Stomach (tissue), 9 donors: ENCODE results near the gene CENPX. TPM values are rescaled to one million over a fixed set of nuclear protein-coding genes. Genes with fewer than 3 reads are reported as not detected.

ENCODE experiments used
- DNase-seq, 2 donors: peaks; one replicate each; pipeline versions ENCODE4 v3.0.0 to v3.0.0-alpha.2; 2013 to 2019
- H3K27ac ChIP-seq, 5 donors: fragments of 200-600 bp in 4 of 5; sonication (generic) in 4 of 5; one replicate each; pipeline ENCODE4 v1.5.1; 2013 to 2019; ENCODE audit warnings: mild to moderate bottlenecking in 1 of 5, moderate library complexity in 1 of 5
- H3K27me3 ChIP-seq, 3 donors: fragments of 200-600 bp; sonication (generic); one replicate each; pipeline ENCODE4 v1.5.1; 2017 to 2019; ENCODE audit warnings: mixed run types in 1 of 3
- H3K36me3 ChIP-seq, 4 donors: fragments of 200-600 bp; sonication (generic); 1 replicate in 3 of 4; 2 replicates in 1 of 4; pipeline ENCODE4 v1.5.1; 2016 to 2019
- H3K4me1 ChIP-seq, 4 donors: fragments of 200-600 bp; sonication (generic); one replicate each; pipeline ENCODE4 v1.5.1; 2016 to 2019
- H3K4me3 ChIP-seq, 4 donors: fragments of 200-600 bp; sonication (generic) in 3 of 4; one replicate each; pipeline ENCODE4 v1.5.1; 2016 to 2019; ENCODE audit warnings: mild to moderate bottlenecking in 1 of 4
- H3K9me3 ChIP-seq, 4 donors: fragments of 200-600 bp; sonication (generic); one replicate each; pipeline ENCODE4 v1.5.1; 2016 to 2019
- EP300 ChIP-seq: sonication (generic); formaldehyde crosslinking; IDR thresholded peaks from one replicate; pipeline ENCODE4 v1.6.1; 2017; ENCODE audit warnings: antibody characterized with exemption
- POLR2A ChIP-seq, 4 donors: fragments of 450-650 bp; IDR thresholded peaks; one replicate each; pipeline ENCODE4 v1.6.1; 2016; ENCODE audit warnings: antibody characterized with exemption in 4 of 4, control low read depth in 2 of 4, mild to moderate bottlenecking in 1 of 4, moderate library complexity in 1 of 4
- POLR2AphosphoS5 ChIP-seq, 3 donors: sonication (generic); formaldehyde crosslinking; IDR thresholded peaks; one replicate each; pipeline ENCODE4 v1.6.1; 2016; ENCODE audit warnings: antibody characterized with exemption in 3 of 3
- WGBS, 5 donors: extraction: QIAGEN DNeasy Blood & Tissue Kit in 3 of 5; methylation state at CpG; one replicate each; pipeline versions ENCODE4 v1.1.5 to v1.1.7; 2013 to 2018; 5-methylcytosine and 5-hydroxymethylcytosine counted together
- intact Hi-C: fragments of 100-400 bp; cut with DNase I; formaldehyde crosslinking; loops from one replicate; pipeline ENCODE4 v1.15.1; 2023; ENCODE audit warnings: low total_unique reads
- polyA plus RNA-seq, 3 donors: library from polyadenylated mRNA; stranded (reverse); fragments of 200-250 nt; gene quantifications; one replicate each; pipeline ENCODE4 v1.2.3, GENCODE V29; 2013
- total RNA-seq, 5 donors: library from RNA; depleted of rRNA; stranded (reverse); fragments of >200 nt; gene quantifications; one replicate each; pipeline versions ENCODE4 v1.1.0 to v1.2.3, GENCODE V29; 2014 to 2016
- TF ChIP-seq, protein P1 (sequence below), 7 experiments: fragments of 450-650 bp in 4 of 7; fragments of 200-600 bp in 3 of 7; sonication (generic) in 3 of 7; IDR thresholded peaks; one replicate each; pipeline ENCODE4 v1.5.1; 2016 to 2019; ENCODE audit warnings: antibody characterized with exemption in 7 of 7, control low read depth in 2 of 7, mild to moderate bottlenecking in 1 of 7
- donor health status: healthy with polysubstance abuse.
- donor health status: Bipolar disorder and iron deficiency.
- donor health status: healthy.

Gene CENPX
- total and polyA plus RNA-seq, 8 donors: 22.0 to 231 (median 151) TPM

- no peak for DNase-seq
- Histone ChIP-seq H3K4me1 (peaks cover 18 to 34% (median 25%) of the 10 kb centered on the region in 4 donors), H3K27ac (no peak overlapping the region), H3K9me3 (no peaks in the 10 kb centered on the region), H3K27me3 (no peaks in the 10 kb centered on the region), H3K4me3 (no peak overlapping the region), H3K36me3 (peaks cover 63 to 81% (median 79%) of the 10 kb centered on the region in 4 donors)
- intact Hi-C loops: no loop called here
- TF ChIP-seq POLR2AphosphoS5 (IDR thresholded peaks at IDR 0.05) (no peak), EP300 (no peak), POLR2A (IDR thresholded peaks at IDR 0.05) (no peak)
- TF ChIP-seq, protein P1, sequence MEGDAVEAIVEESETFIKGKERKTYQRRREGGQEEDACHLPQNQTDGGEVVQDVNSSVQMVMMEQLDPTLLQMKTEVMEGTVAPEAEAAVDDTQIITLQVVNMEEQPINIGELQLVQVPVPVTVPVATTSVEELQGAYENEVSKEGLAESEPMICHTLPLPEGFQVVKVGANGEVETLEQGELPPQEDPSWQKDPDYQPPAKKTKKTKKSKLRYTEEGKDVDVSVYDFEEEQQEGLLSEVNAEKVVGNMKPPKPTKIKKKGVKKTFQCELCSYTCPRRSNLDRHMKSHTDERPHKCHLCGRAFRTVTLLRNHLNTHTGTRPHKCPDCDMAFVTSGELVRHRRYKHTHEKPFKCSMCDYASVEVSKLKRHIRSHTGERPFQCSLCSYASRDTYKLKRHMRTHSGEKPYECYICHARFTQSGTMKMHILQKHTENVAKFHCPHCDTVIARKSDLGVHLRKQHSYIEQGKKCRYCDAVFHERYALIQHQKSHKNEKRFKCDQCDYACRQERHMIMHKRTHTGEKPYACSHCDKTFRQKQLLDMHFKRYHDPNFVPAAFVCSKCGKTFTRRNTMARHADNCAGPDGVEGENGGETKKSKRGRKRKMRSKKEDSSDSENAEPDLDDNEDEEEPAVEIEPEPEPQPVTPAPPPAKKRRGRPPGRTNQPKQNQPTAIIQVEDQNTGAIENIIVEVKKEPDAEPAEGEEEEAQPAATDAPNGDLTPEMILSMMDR (IDR thresholded peaks at IDR 0.05): no peak
- 84 to 89% (median 89%) methylated on average over 17 to 28 of the region's 28 CpGs for WGBS, 5 donors
Measured at GRCh38 chr17:82055965-82056728, 33.5 kb upstream of the CENPX start.

GRCh38 chr17:82055023-82055964, 32.6 kb upstream of the CENPX start:
- no peak for TF ChIP-seq EP300
- TF ChIP-seq POLR2A (IDR thresholded peaks at IDR 0.05): no peak
- TF ChIP-seq, protein P1 (IDR thresholded peaks at IDR 0.05): no peak
- no peak for TF ChIP-seq POLR2AphosphoS5 (IDR thresholded peaks at IDR 0.05)
- peaks cover 54 to 72% (median 70%) of the 10 kb centered on the region in 4 donors for H3K36me3 ChIP-seq
- intact Hi-C loops: no loop called here
- no peak for DNase-seq
- no peaks in the 10 kb centered on the region for H3K9me3 ChIP-seq
- WGBS, 5 donors: 76 to 85% (median 77%) methylated on average over 10 to 26 of the region's 26 CpGs
- no peaks in the 10 kb centered on the region for H3K27me3 ChIP-seq
- no peak overlapping the region for H3K27ac ChIP-seq
- H3K4me3 ChIP-seq: no peak overlapping the region
- peaks cover 25 to 42% (median 33%) of the 10 kb centered on the region in 4 donors for H3K4me1 ChIP-seq

DNA sequence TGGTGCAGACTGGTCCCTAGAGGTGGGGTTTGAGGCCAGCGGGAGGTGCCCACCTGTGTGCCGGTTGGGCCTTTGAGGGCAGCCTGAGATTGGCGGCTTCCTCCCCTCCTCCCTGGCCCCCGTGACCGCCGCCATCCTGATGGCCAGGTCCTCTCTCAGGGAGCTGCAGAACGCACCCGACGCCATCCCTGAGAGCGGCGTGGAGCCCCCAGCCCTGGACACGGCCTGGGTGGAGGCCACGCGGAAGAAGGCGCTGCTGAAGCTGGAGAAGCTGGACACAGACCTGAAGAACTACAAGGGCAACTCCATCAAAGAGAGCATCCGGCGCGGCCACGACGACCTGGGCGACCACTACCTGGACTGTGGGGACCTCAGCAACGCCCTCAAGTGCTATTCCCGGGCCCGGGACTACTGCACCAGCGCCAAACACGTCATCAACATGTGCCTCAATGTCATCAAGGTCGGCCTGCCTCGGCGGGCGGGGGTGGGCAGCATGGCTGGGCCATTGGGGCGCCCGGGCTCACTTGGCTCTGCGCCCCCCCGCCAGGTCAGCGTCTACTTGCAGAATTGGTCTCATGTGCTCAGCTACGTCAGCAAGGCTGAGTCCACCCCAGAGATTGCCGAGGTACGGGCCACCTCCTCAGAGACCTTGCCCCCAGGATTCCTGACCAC, 31.8 kb upstream of the CENPX start:
- H3K27me3 ChIP-seq: no peaks in the 10 kb centered on the region
- no peak for DNase-seq

More for the DNA sequence above, 31.8 kb upstream of the CENPX start:
- H3K4me1 ChIP-seq: peaks cover 28 to 50% (median 42%) of the 10 kb centered on the region in 4 donors
- 84 to 93% (median 87%) methylated on average over 21 to 38 of the region's 38 CpGs for WGBS, 5 donors
- no peak overlapping the region for H3K27ac ChIP-seq
- H3K36me3 ChIP-seq: peaks cover 49 to 72% (median 68%) of the 10 kb centered on the region in 4 donors
- TF ChIP-seq EP300: no peak
- TF ChIP-seq POLR2A (IDR thresholded peaks at IDR 0.05): no peak
- TF ChIP-seq, protein P1 (IDR thresholded peaks at IDR 0.05): no peak
- no peak for TF ChIP-seq POLR2AphosphoS5 (IDR thresholded peaks at IDR 0.05)
- H3K4me3 ChIP-seq: no peak overlapping the region
- intact Hi-C loops: no loop called here
- H3K9me3 ChIP-seq: no peaks in the 10 kb centered on the region
